HCT116 (cell line): ENCODE measurements around the gene CYP2D6. TPM values are rescaled to one million over a fixed set of nuclear protein-coding genes. Genes with fewer than 3 reads are reported as not detected.
"Not testable (repeated sequence)": the region's sequence is repeated elsewhere in the genome, so short reads cannot be mapped to it uniquely, and the experiment has no call there.

Source experiments
- ATAC-seq: fragments of 200-7000 bp; cut with Tn5 transposase; 2 replicates; pipeline ENCODE4 v1.9.1; 2020; ENCODE audit warnings: mild to moderate bottlenecking, moderate library complexity
- Bru-seq: library from RNA; stranded (reverse); fragments of 400-500 nt; gene quantifications from one replicate; lab custom pipeline; 2021; lab: Mats Ljungman, UMichigan
- BruChase-seq, 2 experiments: library from RNA; stranded (reverse); fragments of 400-500 nt; gene quantifications; one replicate each; lab custom pipeline; 2021; lab: Mats Ljungman, UMichigan
- BruUV-seq: library from RNA; stranded (reverse); fragments of 400-500 nt; replicated peaks from 2 replicates; lab custom pipeline; 2021; lab: Mats Ljungman, UMichigan
- CTCF ChIA-PET: fragments of 300-600 bp; sonication (Branson Sonifier 250); formaldehyde crosslinking; loops from one replicate; lab custom pipeline; 2021; ENCODE audit warnings: antibody characterized with exemption; lab: Charles Lee
- POLR2A ChIA-PET: fragments of 300-600, 350-600 bp; sonication (Branson Sonifier 250); formaldehyde crosslinking; loops from one replicate; lab custom pipeline; 2021; ENCODE audit warnings: antibody characterized with exemption; lab: Charles Lee
- RAD21 ChIA-PET, 2 experiments: fragments of 300-600 bp; sonication (Branson Sonifier 250); formaldehyde crosslinking; loops; one replicate each; lab custom pipeline; 2023; ENCODE audit warnings: low total read pairs in 2 of 2; ENCODE audit not compliant: uncharacterized antibody in 2 of 2, unreplicated experiment in 2 of 2, low non-redundant PET in 1 of 2; lab: Charles Lee
- DNase-seq: peaks from one replicate; pipeline ENCODE4 v3.0.0-alpha.2; 2010; ENCODE audit warnings: low read depth, low spot score
- H2AFZ ChIP-seq: fragments of 200-600 bp; shearing (Covaris generic), sonication (generic); 2 replicates; pipeline ENCODE4 v1.6.1; 2017; ENCODE audit warnings: low read depth, mixed run types, mixed read lengths, antibody characterized with exemption, low read length; ENCODE audit not compliant: poor library complexity, severe bottlenecking
- H3K27ac ChIP-seq: 2 replicates; pipeline ENCODE4 v1.5.1; 2012; ENCODE audit warnings: low read depth, low read length
- H3K27me3 ChIP-seq: fragments of 200-600 bp; sonication (generic); 2 replicates; pipeline ENCODE4 v1.6.1; 2016; ENCODE audit warnings: mixed run types, low read length, mixed read lengths; ENCODE audit not compliant: insufficient read depth
- H3K36me3 ChIP-seq, 2 experiments: fragments of 200-500 bp in 1 of 2; fragments of 200-600 bp in 1 of 2; sonication (Bioruptor generic) in 1 of 2; sonication (generic) in 1 of 2; 2 replicates each; pipeline versions ENCODE4 v1.5.1 to v1.6.1; 2014 to 2016; ENCODE audit warnings: low read length in 2 of 2, inconsistent platforms in 1 of 2, mixed read lengths in 1 of 2, mixed run types in 1 of 2; ENCODE audit not compliant: insufficient read depth in 2 of 2, control insufficient read depth in 1 of 2
- H3K4me1 ChIP-seq, 2 experiments: fragments of 200-600 bp in 1 of 2; sonication (generic) in 1 of 2; 2 replicates each; pipeline versions ENCODE4 v1.5.1 to v1.6.1; 2012 to 2017; ENCODE audit warnings: low read length in 2 of 2, inconsistent platforms in 1 of 2, mild to moderate bottlenecking in 1 of 2, mixed read lengths in 1 of 2, mixed run types in 1 of 2, moderate library complexity in 1 of 2; ENCODE audit not compliant: insufficient read depth in 2 of 2, control insufficient read depth in 1 of 2
- H3K4me2 ChIP-seq: fragments of 200-600 bp; sonication (generic); 2 replicates; pipeline ENCODE4 v1.6.1; 2017; ENCODE audit warnings: mixed run types, low read length, mixed read lengths
- H3K4me3 ChIP-seq, 2 experiments: fragments of 200-600 bp in 1 of 2; sonication (generic) in 1 of 2; replicated peaks in 1 of 2; 2 replicates each; pipeline ENCODE4 v1.5.1; 2011 to 2016; ENCODE audit warnings: low read length in 2 of 2, control low read depth in 1 of 2, low read depth in 1 of 2, mild to moderate bottlenecking in 1 of 2, mixed read lengths in 1 of 2, mixed run types in 1 of 2
- H3K79me2 ChIP-seq: fragments of 200-600 bp; sonication (generic); 2 replicates; pipeline ENCODE4 v1.6.1; 2017; ENCODE audit warnings: mild to moderate bottlenecking, mixed run types, low read length, moderate library complexity, mixed read lengths; ENCODE audit not compliant: insufficient read depth
- H3K9ac ChIP-seq: fragments of 200-600 bp; sonication (generic); 2 replicates; pipeline ENCODE4 v1.6.1; 2016; ENCODE audit warnings: low read length, mixed read lengths
- H3K9me2 ChIP-seq: fragments of 200-600 bp; sonication (generic), shearing (Covaris generic); 2 replicates; pipeline ENCODE4 v1.6.1; 2017; ENCODE audit warnings: mixed run types, mild to moderate bottlenecking, moderate library complexity; ENCODE audit not compliant: insufficient read depth
- H3K9me3 ChIP-seq, 2 experiments: fragments of 200-500 bp in 1 of 2; fragments of 200-600 bp in 1 of 2; sonication (Bioruptor generic) in 1 of 2; sonication (generic) in 1 of 2; 2 replicates each; pipeline ENCODE4 v1.6.1; 2014 to 2017; ENCODE audit warnings: low read length in 2 of 2, mixed read lengths in 2 of 2, inconsistent platforms in 1 of 2, low read depth in 1 of 2, mild to moderate bottlenecking in 1 of 2, mixed run types in 1 of 2, moderate library complexity in 1 of 2; ENCODE audit not compliant: control insufficient read depth in 1 of 2, insufficient read depth in 1 of 2
- H4K20me1 ChIP-seq: fragments of 200-600 bp; sonication (generic), shearing (Covaris generic); 2 replicates; pipeline ENCODE4 v1.6.1; 2017; ENCODE audit warnings: mixed run types, mild to moderate bottlenecking, moderate library complexity; ENCODE audit not compliant: insufficient read depth
- CEBPB ChIP-seq: IDR thresholded peaks from 2 replicates; pipeline ENCODE4 v1.6.1; 2012; ENCODE audit warnings: low read depth
- EGR1 ChIP-seq: IDR thresholded peaks from 2 replicates; pipeline ENCODE4 v1.6.1; 2012; ENCODE audit warnings: low read depth
- POLR2A ChIP-seq: IDR thresholded peaks from 2 replicates; pipeline ENCODE4 v1.7.0; 2011; ENCODE audit warnings: borderline replicate concordance; ENCODE audit not compliant: insufficient read depth, insufficient read length; ENCODE audit errors: extremely low read depth
- SIN3A ChIP-seq: IDR thresholded peaks from 2 replicates; pipeline ENCODE4 v1.6.1; 2012; ENCODE audit warnings: low read depth
- SRF ChIP-seq: IDR thresholded peaks from 2 replicates; pipeline ENCODE4 v1.6.1; 2012; ENCODE audit warnings: low read depth
- intact Hi-C: fragments of 100-400 bp; cut with micrococcal nuclease; formaldehyde crosslinking; loops from 2 replicates; pipeline ENCODE4 v1.10.0; 2022
- long read RNA-seq: library from polyadenylated mRNA; unstranded; transcript quantifications from one replicate; pipeline ENCODE4 v2.0.0, GENCODE V29; 2021; ENCODE audit not compliant: unreplicated experiment
- polyA plus RNA-seq: library from polyadenylated mRNA; unstranded; fragments of >200 nt; gene quantifications from 2 replicates; pipeline ENCODE4 v1.2.1, GENCODE V29; 2012; ENCODE audit warnings: missing spikeins
- total RNA-seq: library from RNA; stranded (reverse); gene quantifications from one replicate; pipeline ENCODE4 v1.2.1, GENCODE V29; 2021; ENCODE audit not compliant: unreplicated experiment

The CYP2D6 gene
- total RNA-seq (1.9 TPM), Bru-seq, nascent RNA (percentile 40 among the genes with signal in this experiment), BruChase-seq, experiment 1, labeled RNA remaining after a 6-hour chase (percentile 53 among the genes with signal in this experiment), BruChase-seq, experiment 2, labeled RNA remaining after a 2-hour chase (percentile 37 among the genes with signal in this experiment)
- 1.5 TPM in 2 replicates for polyA plus RNA-seq
- long read RNA-seq, result 0 reads

DNA sequence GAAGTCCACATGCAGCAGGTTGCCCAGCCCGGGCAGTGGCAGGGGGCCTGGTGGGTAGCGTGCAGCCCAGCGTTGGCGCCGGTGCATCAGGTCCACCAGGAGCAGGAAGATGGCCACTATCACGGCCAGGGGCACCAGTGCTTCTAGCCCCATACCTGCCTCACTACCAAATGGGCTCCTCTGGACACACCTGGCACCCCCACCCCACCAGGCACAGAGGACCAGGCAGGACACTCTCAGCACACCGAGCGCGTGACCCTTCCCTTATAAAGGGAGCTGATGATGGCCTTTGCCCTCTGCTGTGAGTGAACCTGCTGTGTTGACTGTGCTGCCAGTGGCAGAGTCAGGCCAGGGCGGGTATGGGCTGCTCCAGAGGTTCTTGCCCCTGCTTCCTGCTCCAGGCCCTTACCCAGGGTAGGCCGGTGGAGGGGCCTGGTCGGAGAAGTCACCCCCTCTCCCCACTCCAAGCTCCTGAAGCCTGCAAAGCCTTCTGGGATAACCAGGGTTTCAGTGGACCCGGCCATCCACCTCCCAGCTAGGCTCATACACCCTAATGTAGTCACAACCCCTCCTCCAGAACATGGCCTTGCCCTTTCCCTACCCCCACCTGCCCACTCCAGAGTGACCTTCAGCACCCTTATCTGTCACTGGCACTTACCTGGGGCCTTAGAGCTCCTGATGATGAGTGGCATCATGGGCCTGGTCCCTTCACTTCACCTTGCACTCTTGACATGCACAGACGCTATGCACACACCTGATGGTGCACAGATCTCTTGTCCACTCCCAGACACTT, at the start of gene CYP2D6:
CYP2D6 (minus strand) TSS at position 172 of the 793 bp plus-strand sequence; CDS start at position 153, 19 bp downstream.
- H3K9me2 ChIP-seq, H3K4me1 ChIP-seq, ATAC-seq, H3K79me2 ChIP-seq, CTCF ChIA-PET, H3K9ac ChIP-seq, H4K20me1 ChIP-seq, POLR2A ChIA-PET, H3K9me3 ChIP-seq, DNase-seq, BruUV-seq, H2AFZ ChIP-seq, RAD21 ChIA-PET, H3K27ac ChIP-seq, intact Hi-C loops, H3K27me3 ChIP-seq, H3K36me3 ChIP-seq, H3K4me3 ChIP-seq, H3K4me2 ChIP-seq: not testable (repeated sequence)

DNA sequence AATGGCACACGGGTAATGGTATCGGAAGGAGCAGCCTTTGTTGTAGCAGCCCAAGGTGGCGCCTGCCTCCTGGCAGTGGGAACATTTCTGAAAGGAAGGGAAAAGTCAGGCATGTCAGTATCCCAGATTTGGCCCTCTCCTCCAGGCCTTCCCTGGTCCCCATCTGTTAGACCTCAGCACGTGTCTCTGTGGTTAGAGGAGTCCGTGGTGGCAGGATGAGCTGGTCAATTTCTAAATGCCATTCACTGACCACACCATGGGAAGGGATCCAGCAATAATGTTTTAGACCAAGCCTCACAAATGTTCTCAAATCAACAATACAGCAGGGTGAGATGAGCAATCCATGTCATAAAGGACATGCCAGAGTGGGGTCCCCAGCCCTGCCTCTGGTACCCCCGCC, 49.0 kb upstream of the CYP2D6 start:
- no peak for ATAC-seq
- Histone ChIP-seq H3K4me2 (no peak overlapping the region), H4K20me1 (no peaks in the 10 kb centered on the region; the same call in 1 of the 2 replicates)
- TF ChIP-seq SIN3A, result no peak
- no peak for TF ChIP-seq POLR2A
- no peak for TF ChIP-seq SRF
- TF ChIP-seq EGR1, result no peak
- no peak for TF ChIP-seq CEBPB
- TF ChIP-seq, all 23 proteins: peak for 0
- H3K9me2 ChIP-seq, result no peaks in the 10 kb centered on the region
- POLR2A ChIA-PET, result no interaction called here
- H2AFZ ChIP-seq, result no peak overlapping the region
- peaks cover 58% of the 10 kb centered on the region for H3K79me2 ChIP-seq
- H3K9me3 ChIP-seq, result no peaks in the 10 kb centered on the region
- no peak for DNase-seq
- no peak overlapping the region for H3K4me3 ChIP-seq
- no peaks in the 10 kb centered on the region for H3K27me3 ChIP-seq
- H3K4me1 ChIP-seq, result no peaks in the 10 kb centered on the region
- no TSS peak for BruUV-seq
- RAD21 ChIA-PET, result no interaction called here
- intact Hi-C loops, result no loop called here
- CTCF ChIA-PET, result no interaction called here
- peaks cover 4% of the 10 kb centered on the region in 2 experiments; a peak in 1 of 4 replicates for H3K36me3 ChIP-seq
- H3K27ac ChIP-seq, result no peak overlapping the region
- H3K9ac ChIP-seq, result no peak overlapping the region
